ENCODE data around the gene PHKB. TPM values are rescaled to one million over a fixed set of nuclear protein-coding genes. Genes with fewer than 3 reads are reported as not detected.

The PHKB gene
- total and polyA plus RNA-seq, 2 donors (not counting 1 experiment from before 2014, with no cell fraction given): 50.4 to 223 TPM

- Mint-ChIP-seq H3K27ac (peak overlapping the region; percentile 66), H3K27me3 (no peaks in the 10 kb centered on the region), H3K4me1 (peaks cover 49% of the 10 kb centered on the region), H3K9me3 (ENCODE audit: insufficient read depth) (no peaks in the 10 kb centered on the region), H3K4me3 (peak overlapping the region; percentile 56)
- H2AFZ ChIP-seq (ENCODE audit: insufficient read depth, low read depth, low read length, poor library complexity, severe bottlenecking): no peak overlapping the region
- peaks cover 15 to 18% of the 10 kb centered on the region in 2 donors for H3K4me1 ChIP-seq (ENCODE audit: control insufficient read depth in 2 of 2, insufficient read depth in 2 of 2, low read length in 2 of 2)
- peak overlapping the region; percentile 3 for H3K4me2 ChIP-seq (replicated peaks; ENCODE audit: low read depth, low read length, poor library complexity, severe bottlenecking)
- H3K79me2 ChIP-seq (ENCODE audit: control insufficient read depth, insufficient read depth, low read length): peaks cover 69% of the 10 kb centered on the region
- TF ChIP-seq CTCF (IDR thresholded peaks at IDR 0.05) (no peak), EZH2 (IDR thresholded peaks at IDR 0.05; ENCODE audit: borderline replicate concordance, insufficient read depth, low read depth, low read length, poor library complexity, severe bottlenecking) (no peak)
- DNase-seq: no peak
- no peaks in the 10 kb centered on the region for H3K27me3 ChIP-seq (replicated peaks in 1 of 4; ENCODE audit: control extremely low read depth in 1 of 4, control insufficient read depth in 3 of 4, insufficient read depth in 4 of 4, low read length in 3 of 4)
- H3K4me3 ChIP-seq (ENCODE audit: control extremely low read depth in 1 of 5, extremely low read depth in 1 of 5, insufficient read depth in 1 of 5, low read depth in 2 of 5, low read length in 4 of 5): no peak overlapping the region
- ChIA-PET POLR2A (no interaction called here), CTCF (interaction anchor here (2.6 kb wide), 1 partner anchor 10 kb away, joined by 7 read pairs; no protein-coding TSS in a partner anchor)
- intact Hi-C loops (cut with micrococcal nuclease): loop anchor here (5.0 kb wide), 1 partner anchor 46 kb away; no protein-coding TSS in a partner anchor
- H3K36me3 ChIP-seq (replicated peaks in 1 of 2; ENCODE audit: control extremely low read depth in 1 of 2, control insufficient read depth in 1 of 2, extremely low read depth in 1 of 2, insufficient read depth in 2 of 2, low read length in 1 of 2): peaks cover 0 to 6% of the 10 kb centered on the region in 2 experiments
- H3K27ac ChIP-seq (ENCODE audit: low read length in 2 of 2): peak overlapping the region in 1 of 2 donors; percentile 28
- H3K9ac ChIP-seq (ENCODE audit: low read length): no peak overlapping the region
- H4K20me1 ChIP-seq (ENCODE audit: control insufficient read depth, insufficient read depth, low read length, poor library complexity, severe bottlenecking): peaks cover 14% of the 10 kb centered on the region
- H3K9me3 ChIP-seq (ENCODE audit: control extremely low read depth in 1 of 3, control insufficient read depth in 2 of 3, insufficient read depth in 1 of 3, low read length in 2 of 3): no peaks in the 10 kb centered on the region
- ATAC-seq (ENCODE audit: low read depth): no peak
Measured at GRCh38 chr16:47476654-47477345, 15.7 kb downstream of the PHKB start.

- TF ChIP-seq CTCF (IDR thresholded peaks at IDR 0.05) (no peak), EZH2 (IDR thresholded peaks at IDR 0.05; ENCODE audit: borderline replicate concordance, insufficient read depth, low read depth, low read length, poor library complexity, severe bottlenecking) (no peak)
- ATAC-seq (ENCODE audit: low read depth) (no peak), DNase-seq (no peak)
- H3K4me2 ChIP-seq (replicated peaks; ENCODE audit: low read depth, low read length, poor library complexity, severe bottlenecking): no peak overlapping the region
- WGBS (ENCODE audit: insufficient coverage): no CpG with 5 or more reads among the region's 1 CpG
- H3K36me3 ChIP-seq (replicated peaks in 1 of 2; ENCODE audit: control extremely low read depth in 1 of 2, control insufficient read depth in 1 of 2, extremely low read depth in 1 of 2, insufficient read depth in 2 of 2, low read length in 1 of 2): peaks cover 0 to 6% of the 10 kb centered on the region in 2 experiments
- Mint-ChIP-seq H3K27me3 (no peaks in the 10 kb centered on the region), H3K4me1 (peaks cover 51% of the 10 kb centered on the region), H3K4me3 (no peak overlapping the region), H3K27ac (peak overlapping the region; percentile 10), H3K9me3 (ENCODE audit: insufficient read depth) (no peaks in the 10 kb centered on the region)
- H3K4me3 ChIP-seq (ENCODE audit: control extremely low read depth in 1 of 5, extremely low read depth in 1 of 5, insufficient read depth in 1 of 5, low read depth in 2 of 5, low read length in 4 of 5): no peak overlapping the region
- ChIA-PET CTCF (interaction anchor here (1.8 to 2.6 kb wide), 2 partner anchors 11 to 16 kb away, joined by 5 to 7 read pairs; no protein-coding TSS in a partner anchor), POLR2A (no interaction called here)
- H2AFZ ChIP-seq (ENCODE audit: insufficient read depth, low read depth, low read length, poor library complexity, severe bottlenecking): no peak overlapping the region
- H3K27me3 ChIP-seq (replicated peaks in 1 of 4; ENCODE audit: control extremely low read depth in 1 of 4, control insufficient read depth in 3 of 4, insufficient read depth in 4 of 4, low read length in 3 of 4): no peaks in the 10 kb centered on the region
- H3K27ac ChIP-seq (ENCODE audit: low read length in 2 of 2): no peak overlapping the region
- H3K9ac ChIP-seq (ENCODE audit: low read length): no peak overlapping the region
- peaks cover 9% of the 10 kb centered on the region for H4K20me1 ChIP-seq (ENCODE audit: control insufficient read depth, insufficient read depth, low read length, poor library complexity, severe bottlenecking)
- peaks cover 18 to 19% of the 10 kb centered on the region in 2 donors for H3K4me1 ChIP-seq (ENCODE audit: control insufficient read depth in 2 of 2, insufficient read depth in 2 of 2, low read length in 2 of 2)
- intact Hi-C loops (cut with micrococcal nuclease): loop anchor here (5.0 kb wide), 1 partner anchor 45 kb away; no protein-coding TSS in a partner anchor
- H3K79me2 ChIP-seq (ENCODE audit: control insufficient read depth, insufficient read depth, low read length): peaks cover 68% of the 10 kb centered on the region
- no peaks in the 10 kb centered on the region for H3K9me3 ChIP-seq (ENCODE audit: control extremely low read depth in 1 of 3, control insufficient read depth in 2 of 3, insufficient read depth in 1 of 3, low read length in 2 of 3)
Measured at GRCh38 chr16:47477679-47478078, 16.5 kb downstream of the PHKB start.

Data from B cell (primary cell).